ENCODE results near the gene CAPRIN1. TPM values are rescaled to one million over a fixed set of nuclear protein-coding genes. Genes with fewer than 3 reads are reported as not detected.
A peak's percentile ranks its signal among the peaks of the same experiment; 100 is the strongest.
"Not testable (repeated sequence)": the region's sequence is repeated elsewhere in the genome, so short reads cannot be mapped to it uniquely, and the experiment has no call there.

The CAPRIN1 gene
- polyA plus RNA-seq, 4 donors = 54.0 to 158 (median 84.5) TPM

- 68 to 92% (median 80%) methylated on average over 2 of the region's 2 CpGs for WGBS, 3 donors
- no peak for DNase-seq
- no peak for FAIRE-seq
- no peak overlapping the region for H3K27ac ChIP-seq (ENCODE audit: low read depth in 1 of 3, low read length in 2 of 3)
- H3K4me3 ChIP-seq (ENCODE audit: low read depth in 1 of 3, low read length in 3 of 3) = no peak overlapping the region
- H3K27me3 ChIP-seq (ENCODE audit: control insufficient read depth in 3 of 3, insufficient read depth in 3 of 3, low read length in 3 of 3) = no peaks in the 10 kb centered on the region
- H3K9me3 ChIP-seq (ENCODE audit: control insufficient read depth in 2 of 2, insufficient read depth in 1 of 2, low read depth in 1 of 2, low read length in 1 of 2) = no peaks in the 10 kb centered on the region
- H3K36me3 ChIP-seq (ENCODE audit: control insufficient read depth in 3 of 3, insufficient read depth in 2 of 3, low read depth in 1 of 3, low read length in 3 of 3) = peaks cover 22 to 51% (median 24%) of the 10 kb centered on the region in 3 donors
- H3K4me1 ChIP-seq (ENCODE audit: control insufficient read depth in 3 of 3, insufficient read depth in 2 of 3, low read depth in 1 of 3, low read length in 2 of 3) = no peaks in the 10 kb centered on the region
Observed at GRCh38 chr11:34084637-34085036, 33.1 kb downstream of the CAPRIN1 start.

- no peak overlapping the region for H3K27ac ChIP-seq (ENCODE audit: low read depth in 1 of 3, low read length in 2 of 3)
- no peak overlapping the region for H3K4me3 ChIP-seq (ENCODE audit: low read depth in 1 of 3, low read length in 3 of 3)
- H3K27me3 ChIP-seq (ENCODE audit: control insufficient read depth in 3 of 3, insufficient read depth in 3 of 3, low read length in 3 of 3) = no peaks in the 10 kb centered on the region
- WGBS, 3 donors = 68 to 90% (median 84%) methylated on average over 4 of the region's 4 CpGs
- H3K36me3 ChIP-seq (ENCODE audit: control insufficient read depth in 3 of 3, insufficient read depth in 2 of 3, low read depth in 1 of 3, low read length in 3 of 3) = peaks cover 23 to 43% (median 27%) of the 10 kb centered on the region in 3 donors
- DNase-seq (no peak), FAIRE-seq (no peak)
- H3K4me1 ChIP-seq (ENCODE audit: control insufficient read depth in 3 of 3, insufficient read depth in 2 of 3, low read depth in 1 of 3, low read length in 2 of 3) = no peaks in the 10 kb centered on the region
- H3K9me3 ChIP-seq (ENCODE audit: control insufficient read depth in 2 of 2, insufficient read depth in 1 of 2, low read depth in 1 of 2, low read length in 1 of 2) = no peaks in the 10 kb centered on the region
Observed at GRCh38 chr11:34086554-34087283, 35.2 kb downstream of the CAPRIN1 start.

- FAIRE-seq = no peak
- peaks cover 10 to 53% (median 16%) of the 10 kb centered on the region in 3 donors for H3K36me3 ChIP-seq (ENCODE audit: control insufficient read depth in 3 of 3, insufficient read depth in 2 of 3, low read depth in 1 of 3, low read length in 3 of 3)
- 84 to 92% (median 90%) methylated on average over 1 of the region's 1 CpG for WGBS, 3 donors
Observed at GRCh38 chr11:34091825-34092224, 40.3 kb downstream of the CAPRIN1 start.

GRCh38 chr11:34094900-34095299 is 43.4 kb downstream of the CAPRIN1 start:
- not testable (repeated sequence) for H3K27ac ChIP-seq (ENCODE audit: low read depth in 1 of 3, low read length in 2 of 3); FAIRE-seq; H3K9me3 ChIP-seq (ENCODE audit: control insufficient read depth in 2 of 2, insufficient read depth in 1 of 2, low read depth in 1 of 2, low read length in 1 of 2); H3K4me3 ChIP-seq (ENCODE audit: low read depth in 1 of 3, low read length in 3 of 3); H3K27me3 ChIP-seq (ENCODE audit: control insufficient read depth in 3 of 3, insufficient read depth in 3 of 3, low read length in 3 of 3); DNase-seq; H3K4me1 ChIP-seq (ENCODE audit: control insufficient read depth in 3 of 3, insufficient read depth in 2 of 3, low read depth in 1 of 3, low read length in 2 of 3)
- WGBS, 3 donors = 96 to 100% (median 100%) methylated on average over 2 of the region's 2 CpGs
- peaks cover 5 to 44% (median 16%) of the 10 kb centered on the region in 3 donors for H3K36me3 ChIP-seq (ENCODE audit: control insufficient read depth in 3 of 3, insufficient read depth in 2 of 3, low read depth in 1 of 3, low read length in 3 of 3)

More at GRCh38 chr11:34091825-34092224, 40.3 kb downstream of the CAPRIN1 start:
- no peaks in the 10 kb centered on the region for H3K27me3 ChIP-seq (ENCODE audit: control insufficient read depth in 3 of 3, insufficient read depth in 3 of 3, low read length in 3 of 3)
- no peak overlapping the region for H3K4me3 ChIP-seq (ENCODE audit: low read depth in 1 of 3, low read length in 3 of 3)
- DNase-seq = no peak
- no peaks in the 10 kb centered on the region for H3K4me1 ChIP-seq (ENCODE audit: control insufficient read depth in 3 of 3, insufficient read depth in 2 of 3, low read depth in 1 of 3, low read length in 2 of 3)
- H3K27ac ChIP-seq (ENCODE audit: low read depth in 1 of 3, low read length in 2 of 3) = no peak overlapping the region
- H3K9me3 ChIP-seq (ENCODE audit: control insufficient read depth in 2 of 2, insufficient read depth in 1 of 2, low read depth in 1 of 2, low read length in 1 of 2) = no peaks in the 10 kb centered on the region

GRCh38 chr11:34098813-34099212 is 47.3 kb downstream of the CAPRIN1 start:
- H3K27ac ChIP-seq (ENCODE audit: low read depth in 1 of 3, low read length in 2 of 3) = no peak overlapping the region
- no peaks in the 10 kb centered on the region for H3K27me3 ChIP-seq (ENCODE audit: control insufficient read depth in 3 of 3, insufficient read depth in 3 of 3, low read length in 3 of 3)
- H3K4me1 ChIP-seq (ENCODE audit: control insufficient read depth in 3 of 3, insufficient read depth in 2 of 3, low read depth in 1 of 3, low read length in 2 of 3) = no peaks in the 10 kb centered on the region
- WGBS, 3 donors = 92 to 95% (median 93%) methylated on average over 2 of the region's 2 CpGs
- H3K4me3 ChIP-seq (ENCODE audit: low read depth in 1 of 3, low read length in 3 of 3) = no peak overlapping the region
- H3K36me3 ChIP-seq (ENCODE audit: control insufficient read depth in 3 of 3, insufficient read depth in 2 of 3, low read depth in 1 of 3, low read length in 3 of 3) = peaks cover 3 to 23% (median 8%) of the 10 kb centered on the region in 3 donors
- no peak for FAIRE-seq
- no peaks in the 10 kb centered on the region for H3K9me3 ChIP-seq (ENCODE audit: control insufficient read depth in 2 of 2, insufficient read depth in 1 of 2, low read depth in 1 of 2, low read length in 1 of 2)
- no peak for DNase-seq

GRCh38 chr11:34104680-34105078 is 53.1 kb downstream of the CAPRIN1 start:
- Histone ChIP-seq H3K9me3 (ENCODE audit: control insufficient read depth in 2 of 2, insufficient read depth in 1 of 2, low read depth in 1 of 2, low read length in 1 of 2) (no peaks in the 10 kb centered on the region), H3K4me1 (ENCODE audit: control insufficient read depth in 3 of 3, insufficient read depth in 2 of 3, low read depth in 1 of 3, low read length in 2 of 3) (peaks cover 0 to 3% (median 0%) of the 10 kb centered on the region in 3 donors), H3K27me3 (ENCODE audit: control insufficient read depth in 3 of 3, insufficient read depth in 3 of 3, low read length in 3 of 3) (no peaks in the 10 kb centered on the region), H3K27ac (ENCODE audit: low read depth in 1 of 3, low read length in 2 of 3) (peak overlapping the region; percentile 92 to 96 (median 94)), H3K36me3 (ENCODE audit: control insufficient read depth in 3 of 3, insufficient read depth in 2 of 3, low read depth in 1 of 3, low read length in 3 of 3) (peaks cover 5 to 9% (median 5%) of the 10 kb centered on the region in 3 donors), H3K4me3 (ENCODE audit: low read depth in 1 of 3, low read length in 3 of 3) (peak overlapping the region; percentile 21 to 71 (median 66))
- FAIRE-seq = no peak
- WGBS, 3 donors = 15 to 24% (median 17%) methylated on average over 6 of the region's 6 CpGs
- no peak for DNase-seq

- no peaks in the 10 kb centered on the region for H3K27me3 ChIP-seq (ENCODE audit: control insufficient read depth in 3 of 3, insufficient read depth in 3 of 3, low read length in 3 of 3)
- WGBS, 3 donors = 0% methylated on average over 55 of the region's 55 CpGs
- no peaks in the 10 kb centered on the region for H3K9me3 ChIP-seq (ENCODE audit: control insufficient read depth in 2 of 2, insufficient read depth in 1 of 2, low read depth in 1 of 2, low read length in 1 of 2)
- H3K4me3 ChIP-seq (ENCODE audit: low read depth in 1 of 3, low read length in 3 of 3) = peak within 1 kb of the TSS; percentile 66 to 72 (median 71)
- peaks cover 5 to 11% (median 11%) of the 10 kb centered on the region in 3 donors for H3K36me3 ChIP-seq (ENCODE audit: control insufficient read depth in 3 of 3, insufficient read depth in 2 of 3, low read depth in 1 of 3, low read length in 3 of 3)
- peaks cover 0 to 3% (median 0%) of the 10 kb centered on the region in 3 donors for H3K4me1 ChIP-seq (ENCODE audit: control insufficient read depth in 3 of 3, insufficient read depth in 2 of 3, low read depth in 1 of 3, low read length in 2 of 3)
- FAIRE-seq = no peak
- H3K27ac ChIP-seq (ENCODE audit: low read depth in 1 of 3, low read length in 2 of 3) = peak within 1 kb of the TSS; percentile 92 to 96 (median 94)
- peak; percentile 99 for DNase-seq
Observed at GRCh38 chr11:34105079-34105956, 53.8 kb downstream of the CAPRIN1 start, which contains the start of gene NAT10. NAT10 (plus strand) TSS chr11:34105629; CDS start chr11:34108226, 2,597 bp downstream.

GRCh38 chr11:34105957-34106504 is 54.5 kb downstream of the CAPRIN1 start:
- H3K27ac ChIP-seq (ENCODE audit: low read depth in 1 of 3, low read length in 2 of 3) = peak overlapping the region; percentile 92 to 96 (median 94)
- 0 to 1% (median 1%) methylated on average over 17 of the region's 17 CpGs for WGBS, 3 donors
- peaks cover 5 to 11% (median 11%) of the 10 kb centered on the region in 3 donors for H3K36me3 ChIP-seq (ENCODE audit: control insufficient read depth in 3 of 3, insufficient read depth in 2 of 3, low read depth in 1 of 3, low read length in 3 of 3)
- H3K4me3 ChIP-seq (ENCODE audit: low read depth in 1 of 3, low read length in 3 of 3) = peak overlapping the region; percentile 66 to 72 (median 71)
- H3K27me3 ChIP-seq (ENCODE audit: control insufficient read depth in 3 of 3, insufficient read depth in 3 of 3, low read length in 3 of 3) = no peaks in the 10 kb centered on the region
- H3K4me1 ChIP-seq (ENCODE audit: control insufficient read depth in 3 of 3, insufficient read depth in 2 of 3, low read depth in 1 of 3, low read length in 2 of 3) = peaks cover 0 to 3% (median 0%) of the 10 kb centered on the region in 3 donors
- DNase-seq (no peak), FAIRE-seq (no peak)
- no peaks in the 10 kb centered on the region for H3K9me3 ChIP-seq (ENCODE audit: control insufficient read depth in 2 of 2, insufficient read depth in 1 of 2, low read depth in 1 of 2, low read length in 1 of 2)
